SH-SY5Y (cell line): ENCODE measurements around the gene NLRX1.

Source experiments
- GATA2 ChIP-seq: IDR thresholded peaks from 2 replicates; pipeline ENCODE4 v1.6.1; 2011; ENCODE audit warnings: mild to moderate bottlenecking, low read depth, low read length
- GATA3 ChIP-seq: IDR thresholded peaks from 2 replicates; pipeline ENCODE4 v1.6.1; 2011; ENCODE audit warnings: low read depth, mild to moderate bottlenecking, low read length, moderate library complexity

NLRX1 gene

GRCh38 chr11:119209186-119209585 lies 40.7 kb downstream of the NLRX1 start:
- TF ChIP-seq GATA2: no peak
- no peak for TF ChIP-seq GATA3

- TF ChIP-seq GATA2 (no peak), GATA3 (no peak)
These were observed 41.5 kb downstream of the NLRX1 start for GRCh38 chr11:119210050-119210449.

GRCh38 chr11:119218141-119218878 lies 49.8 kb downstream of the NLRX1 start:
- TF ChIP-seq GATA3 (no peak), GATA2 (no peak)

GRCh38 chr11:119222308-119222707 lies 53.8 kb downstream of the NLRX1 start:
- TF ChIP-seq GATA2: no peak
- TF ChIP-seq GATA3: no peak

GRCh38 chr11:119222891-119223290 lies 54.4 kb downstream of the NLRX1 start:
- no peak for TF ChIP-seq GATA2
- no peak for TF ChIP-seq GATA3

GRCh38 chr11:119223856-119224255 lies 55.3 kb downstream of the NLRX1 start:
- TF ChIP-seq GATA2: no peak
- TF ChIP-seq GATA3: no peak

- no peak for TF ChIP-seq GATA3
- no peak for TF ChIP-seq GATA2
These were observed 60.8 kb downstream of the NLRX1 start for GRCh38 chr11:119229288-119229672.

GRCh38 chr11:119229741-119230140 lies 61.2 kb downstream of the NLRX1 start:
- no peak for TF ChIP-seq GATA3
- no peak for TF ChIP-seq GATA2
